ENCODE results near the gene SARM1.

Gene SARM1

DNA sequence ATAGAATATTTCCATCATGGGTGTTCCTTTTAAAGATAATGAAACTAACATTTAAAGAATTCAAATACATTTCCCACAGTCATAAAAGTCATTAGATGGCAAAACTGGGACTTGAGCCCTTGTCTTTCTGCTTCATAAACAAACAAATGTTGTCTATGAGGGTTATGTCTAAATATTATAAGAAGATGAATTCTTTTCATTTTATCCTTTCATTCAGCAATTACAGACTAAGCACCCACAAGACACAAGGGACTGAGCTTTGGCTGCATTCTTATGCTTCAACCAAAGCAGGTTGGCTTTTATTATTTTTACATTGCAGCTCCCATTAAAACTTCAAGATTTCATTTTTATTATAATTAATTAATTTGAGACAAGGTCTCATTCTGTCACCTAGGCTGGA is 14.9 kb downstream of the SARM1 start:
- Mint-ChIP-seq H3K4me1 (ENCODE audit: low read depth) (peaks cover 33% of the 10 kb centered on the region), H3K9me3 (no peaks in the 10 kb centered on the region), H3K4me3 (no peak overlapping the region), H3K36me3 (ENCODE audit: low read depth) (peaks cover 32% of the 10 kb centered on the region), H3K27me3 (peaks cover 38% of the 10 kb centered on the region), H3K27ac (no peak overlapping the region)
- intact Hi-C loops (cut with micrococcal nuclease): loop anchor here (10.0 kb wide), 1 partner anchor 158 kb away; no protein-coding TSS in a partner anchor

GRCh38 chr17:28388106-28388505 is 16.6 kb downstream of the SARM1 start:
- Mint-ChIP-seq H3K9me3 (no peaks in the 10 kb centered on the region), H3K4me1 (ENCODE audit: low read depth) (peaks cover 28% of the 10 kb centered on the region), H3K4me3 (no peak overlapping the region), H3K27me3 (peaks cover 22% of the 10 kb centered on the region), H3K36me3 (ENCODE audit: low read depth) (peaks cover 34% of the 10 kb centered on the region), H3K27ac (no peak overlapping the region)
- intact Hi-C loops (cut with micrococcal nuclease): loop anchor here (10.0 kb wide), 1 partner anchor 157 kb away; no protein-coding TSS in a partner anchor

GRCh38 chr17:28390141-28390540 is 18.6 kb downstream of the SARM1 start:
- intact Hi-C loops (cut with micrococcal nuclease): no loop called here

DNA sequence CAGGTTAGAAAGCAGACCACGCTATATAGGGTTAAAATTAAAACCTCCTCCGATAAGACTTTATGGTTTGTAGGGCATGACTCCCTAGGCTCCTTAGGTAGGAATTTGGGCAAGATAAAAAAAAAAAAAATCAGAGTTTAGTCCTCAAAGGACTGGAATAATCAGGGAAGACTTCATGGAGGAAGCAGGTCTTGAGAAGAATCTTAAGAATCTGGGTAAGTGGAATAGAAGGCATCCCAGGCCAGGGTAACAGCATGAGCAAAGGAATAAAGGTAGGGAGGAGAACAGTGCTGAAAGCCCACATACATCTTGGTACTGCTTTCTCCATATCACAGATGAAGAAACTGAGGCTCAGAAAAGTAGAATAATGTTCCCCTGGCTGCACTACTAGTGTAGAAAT is 19.1 kb downstream of the SARM1 start:
- Mint-ChIP-seq H3K9me3 (no peaks in the 10 kb centered on the region), H3K4me3 (no peak overlapping the region), H3K4me1 (ENCODE audit: low read depth) (peaks cover 8% of the 10 kb centered on the region), H3K27ac (no peak overlapping the region), H3K27me3 (no peaks in the 10 kb centered on the region), H3K36me3 (ENCODE audit: low read depth) (peaks cover 41% of the 10 kb centered on the region)
- intact Hi-C loops (cut with micrococcal nuclease): no loop called here

More at GRCh38 chr17:28390141-28390540, 18.6 kb downstream of the SARM1 start:
- peaks cover 12% of the 10 kb centered on the region for H3K4me1 Mint-ChIP-seq (ENCODE audit: low read depth)
- H3K27ac Mint-ChIP-seq: no peak overlapping the region
- no peaks in the 10 kb centered on the region for H3K9me3 Mint-ChIP-seq
- peaks cover 37% of the 10 kb centered on the region for H3K36me3 Mint-ChIP-seq (ENCODE audit: low read depth)
- peaks cover 4% of the 10 kb centered on the region for H3K27me3 Mint-ChIP-seq
- H3K4me3 Mint-ChIP-seq: no peak overlapping the region

GRCh38 chr17:28390984-28391383 is 19.5 kb downstream of the SARM1 start:
- no peak overlapping the region for H3K4me3 Mint-ChIP-seq
- no peak overlapping the region for H3K27ac Mint-ChIP-seq
- no peaks in the 10 kb centered on the region for H3K9me3 Mint-ChIP-seq
- H3K36me3 Mint-ChIP-seq (ENCODE audit: low read depth): peaks cover 46% of the 10 kb centered on the region
- intact Hi-C loops (cut with micrococcal nuclease): no loop called here
- peaks cover 8% of the 10 kb centered on the region for H3K4me1 Mint-ChIP-seq (ENCODE audit: low read depth)
- no peaks in the 10 kb centered on the region for H3K27me3 Mint-ChIP-seq

DNA sequence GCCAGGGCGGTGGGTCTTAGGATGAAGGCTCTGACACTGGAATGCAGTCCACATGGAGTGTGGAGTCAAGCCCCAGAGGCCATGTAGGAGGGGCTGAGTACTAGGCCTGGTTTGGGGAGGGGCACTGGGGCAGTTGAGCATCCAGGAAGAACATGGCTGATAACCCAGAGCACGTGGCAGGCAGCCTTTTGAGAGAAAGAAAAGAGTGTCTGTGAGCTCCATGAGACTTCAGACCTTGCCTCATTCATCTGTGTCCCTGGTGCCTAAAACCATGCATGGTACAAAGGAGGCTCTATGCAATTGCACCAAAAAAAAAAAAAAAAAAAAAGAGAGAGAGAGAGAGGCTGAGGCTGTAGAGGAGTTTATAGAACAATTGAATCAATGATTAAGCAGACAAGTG is 19.9 kb downstream of the SARM1 start:
- Mint-ChIP-seq H3K27ac (no peak overlapping the region), H3K9me3 (no peaks in the 10 kb centered on the region), H3K4me1 (ENCODE audit: low read depth) (peaks cover 8% of the 10 kb centered on the region), H3K27me3 (no peaks in the 10 kb centered on the region), H3K4me3 (no peak overlapping the region), H3K36me3 (ENCODE audit: low read depth) (peaks cover 48% of the 10 kb centered on the region)
- intact Hi-C loops (cut with micrococcal nuclease): no loop called here

DNA sequence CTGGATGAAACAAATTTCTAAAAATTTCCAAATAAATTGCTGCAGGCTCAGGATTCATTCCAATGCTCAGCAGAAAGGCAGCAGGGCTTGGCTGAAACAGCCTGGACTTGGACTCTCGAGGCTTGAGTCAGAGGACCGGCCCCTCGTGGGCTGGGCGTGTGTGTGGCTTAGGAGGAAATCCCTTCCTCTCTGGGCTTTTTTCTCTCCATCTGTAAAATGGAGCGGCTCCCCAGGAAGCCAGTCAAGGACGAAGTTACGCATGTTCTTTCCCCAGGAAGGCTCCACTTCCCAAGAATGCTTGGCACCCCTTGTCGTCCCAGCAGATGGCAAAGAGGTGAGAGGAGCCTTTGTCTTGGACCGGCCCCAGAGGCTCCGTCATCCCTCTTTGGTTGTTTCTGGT is 21.0 kb downstream of the SARM1 start:
- H3K27me3 Mint-ChIP-seq: no peaks in the 10 kb centered on the region
- intact Hi-C loops (cut with micrococcal nuclease): no loop called here
- H3K27ac Mint-ChIP-seq: no peak overlapping the region
- no peaks in the 10 kb centered on the region for H3K9me3 Mint-ChIP-seq
- no peak overlapping the region for H3K4me3 Mint-ChIP-seq
- H3K4me1 Mint-ChIP-seq (ENCODE audit: low read depth): peaks cover 5% of the 10 kb centered on the region
- peaks cover 58% of the 10 kb centered on the region for H3K36me3 Mint-ChIP-seq (ENCODE audit: low read depth)

GRCh38 chr17:28394337-28395116 is 23.0 kb downstream of the SARM1 start:
- Mint-ChIP-seq H3K27ac (no peak overlapping the region), H3K9me3 (no peaks in the 10 kb centered on the region), H3K36me3 (ENCODE audit: low read depth) (peaks cover 70% of the 10 kb centered on the region), H3K27me3 (no peaks in the 10 kb centered on the region), H3K4me3 (no peak overlapping the region), H3K4me1 (ENCODE audit: low read depth) (peaks cover 10% of the 10 kb centered on the region)
- intact Hi-C loops (cut with micrococcal nuclease): no loop called here

DNA sequence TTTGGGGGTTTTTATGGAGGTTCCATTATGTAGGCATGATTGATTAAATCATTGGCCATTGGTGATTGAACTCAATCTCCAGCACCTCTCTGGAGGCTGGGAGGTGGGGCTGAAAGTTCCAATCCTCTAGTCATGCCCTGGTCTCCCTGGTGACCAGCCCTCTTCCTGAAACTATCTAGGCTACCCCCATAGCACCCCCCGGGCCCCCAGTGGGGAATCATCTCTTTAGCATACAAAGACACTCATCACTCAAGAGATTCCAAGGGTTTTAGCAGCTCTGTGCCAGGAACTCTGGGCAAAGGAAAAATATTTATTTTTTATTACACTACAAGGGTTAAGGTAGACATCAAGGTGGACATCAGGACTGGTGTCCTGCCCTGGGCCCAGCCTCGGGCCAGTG is 23.9 kb downstream of the SARM1 start:
- no peak overlapping the region for H3K27ac Mint-ChIP-seq
- H3K9me3 Mint-ChIP-seq: no peaks in the 10 kb centered on the region
- H3K36me3 Mint-ChIP-seq (ENCODE audit: low read depth): peaks cover 70% of the 10 kb centered on the region
- H3K4me1 Mint-ChIP-seq (ENCODE audit: low read depth): peaks cover 15% of the 10 kb centered on the region
- no peaks in the 10 kb centered on the region for H3K27me3 Mint-ChIP-seq
- no peak overlapping the region for H3K4me3 Mint-ChIP-seq
- intact Hi-C loops (cut with micrococcal nuclease): no loop called here

GRCh38 chr17:28395968-28396367 is 24.5 kb downstream of the SARM1 start:
- no peaks in the 10 kb centered on the region for H3K9me3 Mint-ChIP-seq
- peaks cover 70% of the 10 kb centered on the region for H3K36me3 Mint-ChIP-seq (ENCODE audit: low read depth)
- peaks cover 18% of the 10 kb centered on the region for H3K4me1 Mint-ChIP-seq (ENCODE audit: low read depth)
- no peak overlapping the region for H3K27ac Mint-ChIP-seq
- no peak overlapping the region for H3K4me3 Mint-ChIP-seq
- H3K27me3 Mint-ChIP-seq: no peaks in the 10 kb centered on the region
- intact Hi-C loops (cut with micrococcal nuclease): no loop called here

- Mint-ChIP-seq H3K9me3 (no peaks in the 10 kb centered on the region), H3K27me3 (no peaks in the 10 kb centered on the region), H3K4me3 (no peak overlapping the region), H3K36me3 (ENCODE audit: low read depth) (peaks cover 69% of the 10 kb centered on the region), H3K27ac (no peak overlapping the region), H3K4me1 (ENCODE audit: low read depth) (peaks cover 22% of the 10 kb centered on the region)
- intact Hi-C loops (cut with micrococcal nuclease): no loop called here
These were observed 25.2 kb downstream of the SARM1 start for GRCh38 chr17:28396635-28397239.

DNA sequence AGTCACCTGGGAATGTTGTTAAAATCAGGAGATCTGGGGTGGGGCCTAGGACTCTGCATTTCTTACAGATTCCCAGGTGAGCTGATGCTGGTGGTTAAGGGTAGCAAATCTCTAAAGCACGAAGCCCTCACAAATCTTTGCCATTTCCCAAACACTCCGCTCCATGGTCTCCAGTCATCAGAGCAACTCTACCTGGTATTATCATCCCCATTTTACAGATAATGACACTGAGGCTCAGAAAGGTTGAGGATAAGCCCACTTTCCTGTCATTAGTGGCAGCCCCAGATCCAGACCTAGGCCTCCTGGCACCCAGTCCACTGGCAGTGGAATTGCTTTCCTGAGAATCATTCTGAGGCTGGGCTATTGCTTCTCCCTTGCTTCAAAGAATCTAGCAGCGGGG is 25.8 kb downstream of the SARM1 start:
- H3K36me3 Mint-ChIP-seq (ENCODE audit: low read depth): peaks cover 74% of the 10 kb centered on the region
- H3K4me3 Mint-ChIP-seq: no peak overlapping the region
- H3K27ac Mint-ChIP-seq: no peak overlapping the region
- H3K4me1 Mint-ChIP-seq (ENCODE audit: low read depth): peaks cover 27% of the 10 kb centered on the region
- H3K9me3 Mint-ChIP-seq: no peaks in the 10 kb centered on the region
- peaks cover 1% of the 10 kb centered on the region for H3K27me3 Mint-ChIP-seq
- intact Hi-C loops (cut with micrococcal nuclease): no loop called here

DNA sequence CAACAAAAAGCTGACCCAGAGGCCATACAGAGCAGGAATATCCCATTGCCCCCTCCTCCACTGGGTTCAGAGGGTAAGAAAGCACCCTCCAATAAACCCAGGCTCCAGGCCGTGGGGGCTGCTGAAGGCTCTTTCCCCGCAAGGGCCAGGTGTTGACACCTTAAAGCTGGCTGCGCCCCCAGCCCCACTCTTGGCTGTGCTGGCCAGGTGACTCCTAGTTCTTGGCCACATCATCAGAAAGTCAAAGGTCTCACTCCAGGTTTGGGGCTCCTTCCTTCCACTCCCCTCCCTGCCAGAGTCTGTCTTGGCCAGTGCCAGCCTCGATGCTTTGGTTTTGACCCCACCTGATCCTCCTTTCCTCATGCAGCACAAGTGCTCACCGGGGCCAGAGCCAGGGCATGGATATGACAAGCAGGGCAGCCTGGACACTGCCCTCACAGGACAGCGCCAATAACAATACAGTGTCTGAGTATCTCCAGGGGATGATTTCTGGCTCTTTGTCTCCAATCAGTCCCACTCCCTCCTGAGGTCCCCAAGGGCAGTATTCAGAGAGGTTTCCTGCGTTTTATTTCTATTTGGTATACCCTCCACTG is 26.3 kb downstream of the SARM1 start:
- H3K4me1 Mint-ChIP-seq (ENCODE audit: low read depth): peaks cover 33% of the 10 kb centered on the region
- peak overlapping the region; percentile 3 for H3K27ac Mint-ChIP-seq
- H3K4me3 Mint-ChIP-seq: no peak overlapping the region
- no peaks in the 10 kb centered on the region for H3K9me3 Mint-ChIP-seq
- H3K36me3 Mint-ChIP-seq (ENCODE audit: low read depth): peaks cover 79% of the 10 kb centered on the region
- H3K27me3 Mint-ChIP-seq: peaks cover 1% of the 10 kb centered on the region
- intact Hi-C loops (cut with micrococcal nuclease): no loop called here

DNA sequence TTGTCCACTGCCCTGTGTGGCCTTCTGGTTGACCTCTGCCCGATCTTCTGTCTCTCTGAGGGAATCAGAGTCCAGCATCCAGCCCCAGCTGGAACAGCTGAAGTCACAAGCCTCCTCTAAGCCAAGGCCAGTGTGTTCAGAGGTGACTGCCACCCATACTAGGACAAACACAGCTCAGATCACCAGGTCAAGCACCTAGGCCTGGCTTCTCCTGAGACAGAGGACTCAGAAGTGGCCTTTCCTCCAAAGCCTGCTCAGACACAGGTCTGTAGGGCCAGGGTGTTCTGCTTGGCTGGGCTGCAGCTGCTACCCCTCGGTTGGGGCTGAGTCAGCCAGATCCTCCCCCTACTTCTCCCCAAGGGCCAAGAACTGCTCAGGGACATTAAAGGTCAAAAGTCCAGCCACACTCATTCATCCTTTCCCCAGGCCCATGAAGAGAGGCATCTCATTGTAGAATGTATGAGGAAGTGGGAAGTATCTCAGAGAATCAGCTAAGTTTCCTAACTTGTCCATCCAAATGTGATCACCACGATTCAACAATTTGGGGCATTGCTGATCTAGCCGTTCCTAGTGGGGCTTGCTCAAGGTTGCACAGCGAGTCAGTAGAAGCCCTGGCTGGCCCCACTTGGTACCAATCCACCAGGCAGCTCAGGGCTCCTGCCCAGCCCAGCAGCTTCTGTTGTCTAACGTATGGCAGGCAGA is 26.9 kb downstream of the SARM1 start:
- Mint-ChIP-seq H3K27me3 (peaks cover 1% of the 10 kb centered on the region), H3K4me3 (no peak overlapping the region), H3K27ac (peak overlapping the region; percentile 3), H3K36me3 (ENCODE audit: low read depth) (peaks cover 82% of the 10 kb centered on the region), H3K9me3 (no peaks in the 10 kb centered on the region), H3K4me1 (ENCODE audit: low read depth) (peaks cover 39% of the 10 kb centered on the region)
- intact Hi-C loops (cut with micrococcal nuclease): no loop called here
